H1 (cell line): ENCODE data around the gene RPS6KL1. TPM values are rescaled to one million over a fixed set of nuclear protein-coding genes. Genes with fewer than 3 reads are reported as not detected.

Experiments used
- CTCF ChIA-PET: fragments of 300-600 bp; sonication (Branson Sonifier 250); formaldehyde crosslinking; loops from one replicate; lab custom pipeline; 2021; ENCODE audit not compliant: partially characterized antibody; lab: Charles Lee
- POLR2A ChIA-PET: fragments of 300-600 bp; sonication (Branson Sonifier 250); formaldehyde crosslinking; loops from one replicate; lab custom pipeline; 2021; ENCODE audit warnings: inconsistent platforms; ENCODE audit not compliant: partially characterized antibody; lab: Charles Lee
- DNase-seq, 2 experiments: peaks; one replicate each; pipeline versions ENCODE4 v3.0.0 to v3.0.0-alpha.2; 2010 to 2022; ENCODE audit warnings: low spot score in 2 of 2, low read depth in 1 of 2, mixed read lengths in 1 of 2
- FAIRE-seq: peaks from 2 replicates; lab custom pipeline; 2011; peaks lifted over from hg19 to GRCh38; lab: Jason Lieb, UNC
- H2AFZ ChIP-seq: 2 replicates; pipeline ENCODE4 v1.8.1; 2012; ENCODE audit warnings: low read length, inconsistent platforms
- H2AK5ac ChIP-seq: 2 replicates; pipeline ENCODE4 v1.6.1; 2013; ENCODE audit warnings: low read depth, low read length
- H2BK120ac ChIP-seq: replicated peaks from 2 replicates; pipeline ENCODE3; 2013; ENCODE audit warnings: low read depth, low read length, inconsistent platforms
- H2BK12ac ChIP-seq: 2 replicates; pipeline ENCODE4 v1.6.1; 2013; ENCODE audit warnings: low read depth, low read length
- H2BK15ac ChIP-seq: 2 replicates; pipeline ENCODE4 v1.6.1; 2013; ENCODE audit warnings: low read length
- H2BK20ac ChIP-seq: 2 replicates; pipeline ENCODE4 v1.6.1; 2013; ENCODE audit warnings: low read length
- H2BK5ac ChIP-seq: 2 replicates; pipeline ENCODE4 v1.6.1; 2013; ENCODE audit warnings: low read depth, low read length
- H3K14ac ChIP-seq: 2 replicates; pipeline ENCODE4 v1.6.1; 2013; ENCODE audit warnings: inconsistent platforms; ENCODE audit not compliant: insufficient read length
- H3K18ac ChIP-seq: 2 replicates; pipeline ENCODE4 v1.6.1; 2013; ENCODE audit warnings: low read length; ENCODE audit errors: extremely low read depth
- H3K23ac ChIP-seq: 2 replicates; pipeline ENCODE4 v1.6.1; 2013; ENCODE audit warnings: inconsistent platforms; ENCODE audit not compliant: insufficient read length
- H3K23me2 ChIP-seq: 2 replicates; pipeline ENCODE4 v1.6.1; 2013; ENCODE audit warnings: low read depth, low read length
- H3K27ac ChIP-seq: 2 replicates; pipeline ENCODE4 v1.6.1; 2011; ENCODE audit warnings: low read depth, low read length, inconsistent platforms
- H3K27me3 ChIP-seq, 4 experiments: replicated peaks in 1 of 4; 1 replicate in 1 of 4; 2 replicates in 3 of 4; pipeline versions ENCODE4 v1.6.1 to v1.8.1; 2011 to 2013; ENCODE audit warnings: low read length in 3 of 4, mild to moderate bottlenecking in 3 of 4, inconsistent platforms in 2 of 4, mixed read lengths in 2 of 4, moderate library complexity in 1 of 4; ENCODE audit not compliant: control insufficient read depth in 3 of 4, insufficient read depth in 3 of 4; ENCODE audit errors: extremely low read depth in 1 of 4
- H3K36me3 ChIP-seq, 4 experiments: 2 replicates each; pipeline versions ENCODE4 v1.6.1 to v1.8.1; 2011 to 2013; ENCODE audit warnings: mild to moderate bottlenecking in 4 of 4, low read length in 3 of 4, moderate library complexity in 2 of 4, control low read depth in 1 of 4, inconsistent platforms in 1 of 4; ENCODE audit not compliant: insufficient read depth in 4 of 4, control insufficient read depth in 2 of 4
- H3K4ac ChIP-seq: replicated peaks from 2 replicates; pipeline ENCODE3; 2013; ENCODE audit warnings: low read length, low read depth, mixed read lengths, inconsistent platforms; ENCODE audit not compliant: insufficient read length
- H3K4me1 ChIP-seq, 4 experiments: replicated peaks in 1 of 4; 1 replicate in 1 of 4; 2 replicates in 3 of 4; pipeline versions ENCODE4 v1.6.1 to v1.8.1; 2011 to 2013; ENCODE audit warnings: low read length in 3 of 4, inconsistent platforms in 2 of 4, mixed read lengths in 1 of 4; ENCODE audit not compliant: insufficient read depth in 4 of 4, control insufficient read depth in 3 of 4
- H3K4me2 ChIP-seq, 2 experiments: 2 replicates each; pipeline versions ENCODE4 v1.6.1 to v1.8.1; 2011 to 2013; ENCODE audit warnings: low read depth in 2 of 2, low read length in 2 of 2, control low read depth in 1 of 2, inconsistent platforms in 1 of 2, mild to moderate bottlenecking in 1 of 2; ENCODE audit not compliant: insufficient read depth in 1 of 2
- H3K4me3 ChIP-seq, 4 experiments: fragments of 200-600, 300-600 bp in 1 of 4; sonication (generic), shearing (Covaris generic), sonication (Bioruptor Twin) in 1 of 4; 2 replicates each; pipeline versions ENCODE4 v1.5.1 to v1.8.1; 2011 to 2016; ENCODE audit warnings: low read length in 4 of 4, low read depth in 3 of 4, control low read depth in 2 of 4, inconsistent platforms in 2 of 4, mild to moderate bottlenecking in 2 of 4, mixed read lengths in 1 of 4, moderate library complexity in 1 of 4; ENCODE audit not compliant: insufficient read depth in 2 of 4; ENCODE audit errors: extremely low read depth in 1 of 4
- H3K56ac ChIP-seq: replicated peaks from 2 replicates; pipeline ENCODE3; 2013; ENCODE audit warnings: low read depth, mild to moderate bottlenecking, mixed read lengths, low read length, inconsistent platforms; ENCODE audit not compliant: insufficient read length
- H3K79me1 ChIP-seq: 2 replicates; pipeline ENCODE4 v1.6.1; 2013; ENCODE audit warnings: low read depth, low read length, control low read depth
- H3K79me2 ChIP-seq, 2 experiments: 2 replicates each; pipeline versions ENCODE4 v1.6.1 to v1.8.1; 2012 to 2013; ENCODE audit warnings: low read length in 2 of 2, mild to moderate bottlenecking in 2 of 2, inconsistent platforms in 1 of 2; ENCODE audit not compliant: insufficient read depth in 2 of 2, control insufficient read depth in 1 of 2
- H3K9ac ChIP-seq, 4 experiments: replicated peaks in 1 of 4; 1 replicate in 1 of 4; 2 replicates in 3 of 4; pipeline versions ENCODE4 v1.6.1 to v1.8.1; 2011 to 2013; ENCODE audit warnings: low read depth in 3 of 4, low read length in 3 of 4, control low read depth in 2 of 4, mild to moderate bottlenecking in 2 of 4, moderate library complexity in 2 of 4, inconsistent platforms in 1 of 4; ENCODE audit errors: extremely low read depth in 1 of 4
- H3K9me3 ChIP-seq, 2 experiments: 2 replicates each; pipeline versions ENCODE4 v1.6.1 to v1.8.1; 2012 to 2013; ENCODE audit warnings: mild to moderate bottlenecking in 2 of 2, moderate library complexity in 2 of 2, control low read depth in 1 of 2, inconsistent platforms in 1 of 2, low read depth in 1 of 2, low read length in 1 of 2, mixed read lengths in 1 of 2; ENCODE audit not compliant: insufficient read depth in 2 of 2
- H4K20me1 ChIP-seq, 2 experiments: replicated peaks in 1 of 2; 2 replicates each; pipeline versions ENCODE3 to v1.8.1; 2011 to 2013; ENCODE audit warnings: inconsistent platforms in 2 of 2, low read length in 2 of 2, mild to moderate bottlenecking in 1 of 2; ENCODE audit not compliant: insufficient read depth in 2 of 2, control insufficient read depth in 1 of 2
- H4K5ac ChIP-seq: 2 replicates; pipeline ENCODE4 v1.6.1; 2013; ENCODE audit warnings: low read length, low read depth, mixed read lengths, inconsistent platforms; ENCODE audit not compliant: insufficient read length
- H4K8ac ChIP-seq: 2 replicates; pipeline ENCODE4 v1.8.0; 2013; ENCODE audit warnings: mild to moderate bottlenecking, moderate library complexity, low read length, inconsistent platforms; ENCODE audit not compliant: insufficient read depth; ENCODE audit errors: extremely low read depth
- H4K91ac ChIP-seq: replicated peaks from 2 replicates; pipeline ENCODE3; 2013; ENCODE audit warnings: low read length, mixed read lengths, inconsistent platforms; ENCODE audit not compliant: insufficient read length
- BCL11A ChIP-seq, 2 experiments: IDR thresholded peaks; one replicate each; pipeline ENCODE4 v1.6.1; 2011; ENCODE audit warnings: low read depth in 2 of 2, low read length in 2 of 2, mild to moderate bottlenecking in 2 of 2
- PHF8 ChIP-seq: fragments of 200-600 bp; sonication (generic); conservative IDR thresholded peaks from 2 replicates; pipeline ENCODE4 v1.7.1; 2012; ENCODE audit warnings: low read depth, mild to moderate bottlenecking, inconsistent platforms, low read length, moderate library complexity
- SIX5 ChIP-seq: IDR thresholded peaks from 2 replicates; pipeline ENCODE4 v1.6.1; 2011; ENCODE audit warnings: mild to moderate bottlenecking, low read depth, low read length
- SP4 ChIP-seq: IDR thresholded peaks from 2 replicates; pipeline ENCODE4 v1.6.1; 2012; ENCODE audit warnings: low read length, inconsistent platforms
- WGBS, 2 experiments: shearing (Covaris generic) in 1 of 2; methylation state at CpG; one replicate each; pipeline versions ENCODE4 v1.1.6 to v1.1.7; 2013 to 2015; ENCODE audit warnings: low lambda C conversion rate in 2 of 2, mixed read lengths in 2 of 2, inconsistent platforms in 1 of 2, low coverage in 1 of 2, missing lambda C conversion rate in 1 of 2; ENCODE audit not compliant: insufficient replicate concordance in 2 of 2, insufficient coverage in 1 of 2, insufficient read length in 1 of 2; ENCODE audit errors: extremely low coverage in 1 of 2, missing lambda C conversion rate in 1 of 2; 5-methylcytosine and 5-hydroxymethylcytosine counted together
- polyA plus RNA-seq, 7 experiments: library from polyadenylated mRNA; depleted of rRNA in 3 of 7; stranded (reverse) in 5 of 7; unstranded in 2 of 7; fragments of >200 nt in 5 of 7; fragments of 200-250 nt in 2 of 7; gene quantifications; 1 replicate in 5 of 7; 2 replicates in 1 of 7; 4 replicates in 1 of 7; pipeline versions ENCODE4 v1.2.1 to v1.2.3, GENCODE V29; 2011 to 2013; ENCODE audit warnings: missing spikeins in 2 of 7, mixed read lengths in 2 of 7
- total RNA-seq: library from RNA; stranded (reverse); fragmentation: NEBNext Ultra II Directional; extraction: Animal tissue kit (Norgen Biotek cat#: 25700); gene quantifications from 2 replicates; pipeline ENCODE4 v1.2.1, GENCODE V29; 2021

The RPS6KL1 gene
- total and polyA plus RNA-seq, 2 of the 8 experiments (the other 6 are each of a cell fraction or from before 2014, with no cell fraction given): 9.8 to 13.8 TPM

- ChIA-PET POLR2A (interaction anchor here (0.8 to 1.6 kb wide), 4 partner anchors 9 to 41 kb away, joined by 3 to 4 read pairs (median 3); partner anchors contain the start of gene RPS6KL1), CTCF (interaction anchor here (0.6 to 11.9 kb wide), 20 partner anchors 7 to 141 kb away, joined by 3 to 146 read pairs (median 8); partner anchors contain the start of genes EIF2B2 and PGF)
- no peak for TF ChIP-seq SP4
- no peak for TF ChIP-seq SIX5
- no peak for TF ChIP-seq PHF8
- TF ChIP-seq BCL11A (IDR thresholded peaks at IDR 0.05; ENCODE audit: low read depth in 2 of 2, low read length in 2 of 2): no peak
Observed at GRCh38 chr14:74947353-74948227, 24.5 kb upstream of the RPS6KL1 start.

More at GRCh38 chr14:74947353-74948227, 24.5 kb upstream of the RPS6KL1 start:
- Histone ChIP-seq H3K79me2 (no peaks in the 10 kb centered on the region), H3K4me3 (no peak overlapping the region), H3K9ac (no peak overlapping the region), H2AFZ (no peak overlapping the region), H2BK120ac (no peak overlapping the region), H3K27ac (no peak overlapping the region), H3K56ac (no peak overlapping the region), H3K4me1 (peaks cover 0 to 10% (median 2%) of the 10 kb centered on the region in 4 experiments; a peak in 4 of 7 replicates), H3K14ac (no peak overlapping the region), H2BK5ac (no peak overlapping the region), H3K23ac (no peak overlapping the region), H3K23me2 (no peaks in the 10 kb centered on the region), H3K4ac (no peak overlapping the region), H3K36me3 (no peaks in the 10 kb centered on the region), H4K91ac (no peak overlapping the region), H2BK12ac (no peak overlapping the region), H4K20me1 (no peaks in the 10 kb centered on the region), H3K9me3 (no peaks in the 10 kb centered on the region), H4K8ac (peak overlapping the region; percentile 12), H2BK20ac (no peak overlapping the region), H2BK15ac (no peak overlapping the region), H2AK5ac (no peak overlapping the region), H3K27me3 (no peaks in the 10 kb centered on the region), H3K18ac (no peak overlapping the region), H3K4me2 (no peak overlapping the region), H3K79me1 (no peaks in the 10 kb centered on the region), H4K5ac (no peak overlapping the region)
- DNase-seq (no peak), FAIRE-seq (no peak)
- WGBS, 2 experiments: 83% methylated on average over 12 of the region's 13 CpGs; no CpG with 5 or more reads in 1 of the 2 experiments
